GM21619 (cell line): ENCODE results near the gene CACNA1I.

ENCODE experiments used
- ATAC-seq: cut with Tn5 transposase; IDR thresholded peaks from one replicate; pipeline ENCODE4 v1.9.1; 2021; ENCODE audit not compliant: unreplicated experiment

Gene CACNA1I

GRCh38 chr22:39714321-39714720, 143.8 kb downstream of the CACNA1I start:
- no peak for ATAC-seq

GRCh38 chr22:39715778-39716495, 145.4 kb downstream of the CACNA1I start:
- no peak for ATAC-seq

DNA sequence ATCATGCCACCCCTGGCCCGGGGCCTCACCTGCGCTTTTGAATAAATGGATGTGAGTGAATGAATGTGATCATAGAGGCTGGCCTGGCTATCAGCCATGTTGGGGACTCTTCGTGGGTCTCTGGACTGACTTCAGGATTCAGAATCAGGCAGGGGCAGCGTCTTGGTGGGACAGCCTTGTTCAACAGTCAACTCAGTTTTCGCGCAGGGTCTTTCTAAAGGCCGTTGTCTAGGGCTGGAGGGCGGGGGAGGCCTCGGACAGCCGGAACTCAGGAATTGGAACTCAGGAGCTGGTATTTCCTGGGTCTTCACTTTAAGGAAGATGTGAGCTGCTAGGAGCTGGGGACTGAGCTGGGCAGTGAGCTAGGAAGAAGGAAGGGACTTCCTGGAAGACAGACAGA, 146.0 kb downstream of the CACNA1I start:
- no peak for ATAC-seq

DNA sequence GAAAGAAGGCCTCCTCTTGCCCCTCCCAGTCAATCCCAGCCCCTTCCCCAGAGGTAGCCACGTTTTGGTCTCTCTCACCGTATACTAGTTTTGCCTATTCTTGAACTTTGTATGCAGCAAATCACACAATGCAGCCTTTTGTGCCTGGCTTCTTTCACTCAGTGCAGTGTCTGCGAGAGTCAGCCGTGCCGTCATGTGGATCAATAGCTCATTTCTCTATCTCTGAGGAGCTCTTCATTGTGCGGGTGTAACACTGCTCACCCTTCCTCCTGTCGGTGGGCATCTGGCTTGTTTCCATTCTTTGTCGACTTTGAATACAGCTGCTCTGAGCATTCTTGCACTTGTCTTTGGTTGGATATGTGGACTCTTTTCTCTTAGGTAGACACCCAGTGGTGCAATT, 146.5 kb downstream of the CACNA1I start:
- ATAC-seq, result no peak

DNA sequence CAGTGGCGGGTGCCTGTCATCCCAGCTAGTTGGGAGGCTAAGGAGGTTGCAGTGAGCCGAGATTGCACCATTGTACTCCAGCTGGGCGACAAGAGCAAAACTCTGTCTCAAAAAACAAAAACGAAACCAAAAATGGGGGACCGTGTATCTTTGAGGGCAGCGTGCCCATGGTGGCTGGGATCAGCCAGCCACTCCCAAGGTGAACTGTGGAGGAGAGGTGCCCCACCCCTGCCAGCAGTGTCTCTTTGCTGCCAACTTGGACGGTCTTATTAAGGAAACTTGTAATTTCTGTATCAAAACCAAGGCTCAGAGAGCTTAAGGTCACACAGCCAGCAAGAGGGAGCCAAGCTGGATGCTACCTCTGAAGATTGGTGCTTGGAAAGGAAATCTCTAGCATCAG, 147.7 kb downstream of the CACNA1I start:
- no peak for ATAC-seq

GRCh38 chr22:39718921-39719475, 148.4 kb downstream of the CACNA1I start:
- no peak for ATAC-seq

- ATAC-seq, result no peak
Measured at GRCh38 chr22:39719559-39720450, 149.3 kb downstream of the CACNA1I start.

GRCh38 chr22:39721206-39722031, 150.9 kb downstream of the CACNA1I start:
- ATAC-seq, result no peak

DNA sequence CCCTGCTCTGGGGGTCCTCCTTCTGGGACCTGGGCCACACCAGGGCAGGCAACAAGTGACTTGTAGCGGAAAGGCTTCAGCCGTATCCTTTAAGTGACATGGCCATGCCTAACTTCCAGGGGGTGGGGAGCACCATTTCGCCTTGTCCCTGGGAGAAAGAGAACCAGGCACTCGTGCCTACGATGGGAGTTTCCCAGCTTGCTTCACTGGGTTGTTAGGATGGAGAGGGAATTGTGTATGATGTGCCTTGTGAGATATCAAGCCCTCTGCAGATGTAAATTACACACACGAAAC, 151.4 kb downstream of the CACNA1I start:
- ATAC-seq, result no peak

- ATAC-seq, result no peak
Measured at GRCh38 chr22:39722501-39722900, 151.9 kb downstream of the CACNA1I start.

DNA sequence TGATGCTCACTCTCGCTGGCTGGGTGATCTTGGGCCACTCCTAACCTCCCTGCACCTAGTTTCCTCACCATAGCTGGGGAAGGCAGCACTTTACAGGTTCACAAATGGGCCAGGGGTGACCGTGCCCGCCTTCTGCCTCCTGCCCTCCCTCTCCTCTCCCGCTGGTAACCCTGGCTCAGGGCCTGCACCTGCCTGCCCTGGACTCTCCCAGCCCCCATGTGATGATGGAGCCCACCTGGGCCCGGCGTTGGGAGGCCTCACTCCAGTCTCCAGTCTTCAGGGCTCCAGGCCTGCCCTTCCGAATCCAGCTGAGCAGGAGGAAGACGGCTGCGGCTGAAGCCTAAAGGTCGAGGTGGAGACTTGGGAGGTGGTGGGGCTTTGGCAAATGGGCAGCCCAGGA, 152.9 kb downstream of the CACNA1I start:
- ATAC-seq, result no peak

DNA sequence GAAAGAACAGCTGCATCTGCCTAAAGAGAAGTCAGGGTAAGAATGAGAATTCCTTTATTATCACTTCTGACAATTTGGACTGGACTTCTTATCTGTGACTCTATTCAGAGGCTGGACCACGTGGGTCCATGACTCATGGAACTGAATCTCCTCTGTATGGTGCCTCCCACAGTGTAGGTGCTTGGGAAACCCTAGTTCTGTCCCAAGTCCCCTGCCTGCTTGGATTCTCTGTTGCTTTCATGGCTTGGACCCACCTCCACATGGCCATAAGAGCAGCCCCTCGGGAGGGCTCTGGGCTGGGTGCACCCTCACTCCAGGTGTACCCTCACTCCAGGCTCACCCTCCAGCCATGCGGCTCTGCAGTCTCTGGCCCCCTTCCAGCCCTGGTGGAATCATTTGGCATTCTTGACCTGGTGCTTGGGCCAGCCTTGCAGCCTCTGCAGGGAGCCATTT, 153.4 kb downstream of the CACNA1I start:
- no peak for ATAC-seq

GRCh38 chr22:39724390-39724789, 153.8 kb downstream of the CACNA1I start:
- ATAC-seq, result no peak

- ATAC-seq, result no peak
Measured at GRCh38 chr22:39724857-39725256, 154.3 kb downstream of the CACNA1I start.

- no peak for ATAC-seq
Measured at GRCh38 chr22:39725351-39726035, 154.9 kb downstream of the CACNA1I start.

DNA sequence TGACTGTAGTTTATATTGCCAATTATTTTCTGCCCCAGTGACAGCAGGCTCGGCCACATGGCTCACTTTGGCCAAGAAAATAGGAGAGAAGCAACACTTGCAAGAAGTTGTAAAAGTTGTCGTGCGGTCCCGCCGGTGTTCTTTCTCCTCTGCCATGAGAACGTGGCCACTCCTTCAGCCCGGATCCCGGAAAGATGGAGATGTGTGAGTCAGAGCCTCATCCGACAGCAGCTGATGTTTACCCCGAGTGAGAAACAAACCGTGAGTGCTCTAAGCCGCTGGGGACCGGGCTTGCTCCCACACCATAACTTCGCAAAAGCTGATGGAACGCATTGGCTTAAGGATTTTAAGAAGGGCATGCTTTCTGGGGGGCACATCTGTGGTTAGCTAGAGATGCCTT, 157.0 kb downstream of the CACNA1I start:
- no peak for ATAC-seq

DNA sequence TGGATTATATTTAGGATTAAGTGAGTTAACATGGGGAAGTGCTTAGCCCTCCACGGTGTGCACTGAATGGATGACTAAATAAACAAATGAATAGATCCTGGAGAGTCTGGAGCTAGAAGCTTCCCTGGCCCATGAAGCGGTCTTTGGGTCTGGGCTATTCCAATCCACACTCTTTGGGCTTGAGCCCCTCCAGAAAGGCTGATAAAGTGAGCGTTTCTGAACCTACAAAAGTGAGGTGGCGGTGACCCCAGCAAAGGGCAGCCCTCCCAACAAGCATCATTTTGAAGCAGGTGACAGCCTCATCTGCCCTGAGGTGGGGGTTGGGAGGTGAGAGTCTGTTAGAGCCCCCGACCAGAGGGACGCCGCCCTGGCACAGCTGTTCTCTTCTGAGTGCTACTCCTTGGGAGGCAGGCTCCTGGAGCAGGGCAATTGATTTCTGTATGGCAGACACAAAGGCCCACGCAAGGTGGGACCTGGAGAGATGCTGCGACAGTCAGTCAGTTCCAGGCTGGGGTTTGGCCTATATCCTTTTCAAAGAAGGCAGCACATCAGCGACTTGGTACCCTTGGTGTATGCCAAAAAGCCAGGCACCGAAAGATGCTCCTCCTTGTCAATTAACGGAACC, 157.8 kb downstream of the CACNA1I start:
- ATAC-seq, result no peak

GRCh38 chr22:39729141-39729934, 158.8 kb downstream of the CACNA1I start:
- ATAC-seq, result no peak

- no peak for ATAC-seq
Measured at GRCh38 chr22:39731481-39731880, 160.9 kb downstream of the CACNA1I start.
